ENCODE data around the gene TNS1. TPM values are rescaled to one million over a fixed set of nuclear protein-coding genes. Genes with fewer than 3 reads are reported as not detected.

Gene TNS1
- total and polyA plus RNA-seq, 7 donors: 73.4 to 742 (median 276) TPM

DNA sequence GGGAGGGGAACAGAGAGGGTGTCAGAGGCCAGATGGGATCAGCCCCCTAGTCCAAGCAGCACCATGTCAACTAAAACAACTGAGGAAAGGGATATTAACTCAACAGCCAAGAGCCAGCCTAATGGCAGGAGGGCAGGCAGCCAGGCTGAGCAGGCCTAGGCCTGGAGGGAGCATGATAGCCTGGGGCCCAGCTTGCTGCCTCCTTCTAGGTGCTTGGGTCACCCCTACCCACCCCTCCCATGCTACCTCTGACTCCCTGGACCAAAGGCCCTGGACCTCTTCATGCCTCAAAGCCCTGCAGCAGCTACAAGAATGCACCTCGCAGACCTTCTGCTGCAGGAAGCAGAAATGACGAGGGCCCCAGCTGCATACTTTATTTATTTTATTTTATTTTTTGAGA lies 22.1 kb upstream of the TNS1 start:
- Histone ChIP-seq H3K27me3 (ENCODE audit: insufficient read depth in 3 of 3, low read length in 2 of 3) (no peaks in the 10 kb centered on the region), H3K4me3 (no peak overlapping the region), H3K9me3 (no peaks in the 10 kb centered on the region), H3K4me1 (peaks cover 56% of the 10 kb centered on the region), H3K27ac (no peak overlapping the region), H3K36me3 (ENCODE audit: insufficient read depth in 1 of 2, low read depth in 1 of 2) (no peaks in the 10 kb centered on the region)
- no peak for ATAC-seq
- intact Hi-C loops (cut with DNase I): no loop called here
- WGBS, 3 donors: 91 to 97% (median 94%) methylated on average over 2 of the region's 2 CpGs
- TF ChIP-seq, protein P1, sequence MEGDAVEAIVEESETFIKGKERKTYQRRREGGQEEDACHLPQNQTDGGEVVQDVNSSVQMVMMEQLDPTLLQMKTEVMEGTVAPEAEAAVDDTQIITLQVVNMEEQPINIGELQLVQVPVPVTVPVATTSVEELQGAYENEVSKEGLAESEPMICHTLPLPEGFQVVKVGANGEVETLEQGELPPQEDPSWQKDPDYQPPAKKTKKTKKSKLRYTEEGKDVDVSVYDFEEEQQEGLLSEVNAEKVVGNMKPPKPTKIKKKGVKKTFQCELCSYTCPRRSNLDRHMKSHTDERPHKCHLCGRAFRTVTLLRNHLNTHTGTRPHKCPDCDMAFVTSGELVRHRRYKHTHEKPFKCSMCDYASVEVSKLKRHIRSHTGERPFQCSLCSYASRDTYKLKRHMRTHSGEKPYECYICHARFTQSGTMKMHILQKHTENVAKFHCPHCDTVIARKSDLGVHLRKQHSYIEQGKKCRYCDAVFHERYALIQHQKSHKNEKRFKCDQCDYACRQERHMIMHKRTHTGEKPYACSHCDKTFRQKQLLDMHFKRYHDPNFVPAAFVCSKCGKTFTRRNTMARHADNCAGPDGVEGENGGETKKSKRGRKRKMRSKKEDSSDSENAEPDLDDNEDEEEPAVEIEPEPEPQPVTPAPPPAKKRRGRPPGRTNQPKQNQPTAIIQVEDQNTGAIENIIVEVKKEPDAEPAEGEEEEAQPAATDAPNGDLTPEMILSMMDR (IDR thresholded peaks at IDR 0.05): no peak
- DNase-seq: no peak

DNA sequence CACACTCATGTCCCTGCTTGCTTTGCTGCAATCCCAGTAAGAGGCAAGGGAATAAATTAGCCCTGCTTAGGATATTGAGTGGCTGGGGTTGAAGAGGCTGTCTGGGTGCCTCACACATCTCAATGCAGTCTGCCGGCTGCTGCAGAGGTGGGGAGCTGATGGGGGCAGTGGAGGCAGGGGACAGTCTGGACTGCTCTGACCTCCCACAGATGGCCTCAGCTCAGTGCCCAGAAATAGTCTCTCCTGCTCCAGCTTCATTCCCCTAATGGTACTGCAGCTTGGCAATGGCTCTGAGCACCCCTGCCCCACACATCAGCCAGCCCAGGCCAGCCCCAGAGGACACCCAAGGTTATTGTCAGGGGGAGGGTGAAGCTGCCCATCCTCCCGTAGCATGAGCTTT lies 21.5 kb upstream of the TNS1 start:
- H3K36me3 ChIP-seq (ENCODE audit: insufficient read depth in 1 of 2, low read depth in 1 of 2): no peaks in the 10 kb centered on the region
- no peak overlapping the region for H3K27ac ChIP-seq
- no peak overlapping the region for H3K4me3 ChIP-seq
- intact Hi-C loops (cut with DNase I): no loop called here
- 11 to 39% (median 23%) methylated on average over 2 of the region's 2 CpGs for WGBS, 3 donors
- TF ChIP-seq, protein P1 (IDR thresholded peaks at IDR 0.05): no peak
- H3K4me1 ChIP-seq: peaks cover 56% of the 10 kb centered on the region
- H3K9me3 ChIP-seq: no peaks in the 10 kb centered on the region
- DNase-seq (no peak), ATAC-seq (no peak)
- no peaks in the 10 kb centered on the region for H3K27me3 ChIP-seq (ENCODE audit: insufficient read depth in 3 of 3, low read length in 2 of 3)

DNA sequence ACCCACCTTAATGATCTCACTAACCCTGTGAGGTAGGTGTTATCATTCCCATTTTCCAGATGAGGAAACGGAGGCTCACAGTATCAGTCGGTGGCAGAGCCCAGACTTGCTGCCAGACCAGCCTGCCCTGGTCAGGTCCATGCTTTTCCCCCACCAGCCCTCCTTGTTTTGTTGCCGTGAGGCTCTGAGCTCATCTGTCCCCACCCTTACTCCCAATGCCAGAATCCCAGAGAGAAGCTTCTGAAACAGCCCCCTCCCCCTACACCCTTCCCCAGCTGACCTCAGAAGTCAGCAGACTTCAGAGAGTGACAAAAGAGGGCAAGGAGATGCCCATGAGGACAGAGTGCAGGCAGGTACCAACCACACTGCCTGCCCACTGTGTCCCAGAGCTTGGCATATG lies 20.8 kb upstream of the TNS1 start:
- Histone ChIP-seq H3K27ac (no peak overlapping the region), H3K36me3 (ENCODE audit: insufficient read depth in 1 of 2, low read depth in 1 of 2) (no peaks in the 10 kb centered on the region), H3K4me3 (no peak overlapping the region), H3K9me3 (no peaks in the 10 kb centered on the region), H3K27me3 (ENCODE audit: insufficient read depth in 3 of 3, low read length in 2 of 3) (no peaks in the 10 kb centered on the region), H3K4me1 (peaks cover 56% of the 10 kb centered on the region)
- TF ChIP-seq, protein P1 (IDR thresholded peaks at IDR 0.05): no peak
- ATAC-seq (no peak), DNase-seq (no peak)
- intact Hi-C loops (cut with DNase I): no loop called here
- 63 to 84% (median 69%) methylated on average over 3 of the region's 3 CpGs for WGBS, 3 donors

DNA sequence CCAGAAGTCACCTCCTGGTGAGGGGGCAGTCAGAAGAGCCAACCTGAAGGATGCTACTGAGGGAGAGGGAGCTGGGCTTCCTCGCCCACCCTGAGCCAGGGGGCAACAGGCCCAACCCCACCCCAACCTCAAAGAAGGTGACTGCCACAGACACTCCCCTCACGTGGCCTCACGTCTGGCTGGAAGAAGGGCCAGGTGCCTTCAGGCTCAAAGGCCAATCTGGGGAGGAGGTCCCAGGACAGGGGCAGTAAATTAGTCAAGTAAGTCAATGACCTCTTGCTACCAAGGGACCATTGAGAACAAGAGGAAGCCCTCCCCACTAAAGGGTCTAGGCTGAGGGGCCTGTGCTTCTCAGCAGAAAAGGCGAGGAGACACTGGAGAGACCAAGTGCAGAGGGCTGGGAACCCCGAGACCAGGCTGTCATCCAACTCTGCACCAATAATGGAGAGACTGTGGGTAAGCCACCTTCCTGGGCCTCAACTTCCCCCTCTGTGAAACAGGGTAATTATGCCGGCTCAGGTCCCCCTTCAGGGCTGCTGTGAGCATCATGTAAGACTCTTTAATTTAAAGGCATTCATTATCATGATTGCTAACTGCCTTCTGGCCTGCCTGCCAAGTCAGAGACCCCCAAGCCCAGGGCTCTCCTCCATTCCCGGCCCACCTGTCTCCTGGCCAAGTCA lies 20.2 kb upstream of the TNS1 start:
- H3K9me3 ChIP-seq: no peaks in the 10 kb centered on the region
- DNase-seq: no peak
- intact Hi-C loops (cut with DNase I): no loop called here
- H3K27ac ChIP-seq: peak overlapping the region; percentile 82
- no peak overlapping the region for H3K4me3 ChIP-seq
- peaks cover 60% of the 10 kb centered on the region for H3K4me1 ChIP-seq
- TF ChIP-seq, protein P1 (IDR thresholded peaks at IDR 0.05): no peak
- ATAC-seq: no peak
- H3K27me3 ChIP-seq (ENCODE audit: insufficient read depth in 3 of 3, low read length in 2 of 3): no peaks in the 10 kb centered on the region
- H3K36me3 ChIP-seq (ENCODE audit: insufficient read depth in 1 of 2, low read depth in 1 of 2): no peaks in the 10 kb centered on the region
- WGBS, 3 donors: 77 to 88% (median 81%) methylated on average over 7 of the region's 7 CpGs
